H1 (cell line): ENCODE data around the gene MARCHF10. TPM values are rescaled to one million over a fixed set of nuclear protein-coding genes. Genes with fewer than 3 reads are reported as not detected.

Source experiments
- CEBPB ChIP-seq: IDR thresholded peaks from 2 replicates; pipeline ENCODE4 v1.6.1; 2012; ENCODE audit warnings: low read depth, low read length
- GABPA ChIP-seq: IDR thresholded peaks from 2 replicates; pipeline ENCODE4 v1.6.1; 2011; ENCODE audit warnings: mild to moderate bottlenecking, low read length, moderate library complexity, borderline replicate concordance; ENCODE audit not compliant: insufficient read depth
- JUND ChIP-seq: IDR thresholded peaks from 2 replicates; pipeline ENCODE4 v1.6.1; 2011; ENCODE audit warnings: mild to moderate bottlenecking, improper control_type of control experiment, low read length
- KDM5A ChIP-seq: fragments of 200-600 bp; IDR thresholded peaks from 2 replicates; pipeline ENCODE4 v1.7.1; 2012; ENCODE audit warnings: mild to moderate bottlenecking, low read length, inconsistent platforms, mixed read lengths
- NANOG ChIP-seq: IDR thresholded peaks from 2 replicates; pipeline ENCODE4 v1.6.1; 2011; ENCODE audit warnings: low read length, low read depth, mild to moderate bottlenecking, inconsistent platforms; ENCODE audit not compliant: insufficient read depth, poor library complexity, severe bottlenecking
- polyA plus RNA-seq, 7 experiments: library from polyadenylated mRNA; depleted of rRNA in 3 of 7; stranded (reverse) in 5 of 7; unstranded in 2 of 7; fragments of >200 nt in 5 of 7; fragments of 200-250 nt in 2 of 7; gene quantifications; 1 replicate in 5 of 7; 2 replicates in 1 of 7; 4 replicates in 1 of 7; pipeline versions ENCODE4 v1.2.1 to v1.2.3, GENCODE V29; 2011 to 2013; ENCODE audit warnings: missing spikeins in 2 of 7, mixed read lengths in 2 of 7
- total RNA-seq: library from RNA; stranded (reverse); fragmentation: NEBNext Ultra II Directional; extraction: Animal tissue kit (Norgen Biotek cat#: 25700); gene quantifications from 2 replicates; pipeline ENCODE4 v1.2.1, GENCODE V29; 2021

Gene MARCHF10
- total and polyA plus RNA-seq, 2 of the 8 experiments (the other 6 are each of a cell fraction or from before 2014, with no cell fraction given), result 0.48 to 0.73 TPM

DNA sequence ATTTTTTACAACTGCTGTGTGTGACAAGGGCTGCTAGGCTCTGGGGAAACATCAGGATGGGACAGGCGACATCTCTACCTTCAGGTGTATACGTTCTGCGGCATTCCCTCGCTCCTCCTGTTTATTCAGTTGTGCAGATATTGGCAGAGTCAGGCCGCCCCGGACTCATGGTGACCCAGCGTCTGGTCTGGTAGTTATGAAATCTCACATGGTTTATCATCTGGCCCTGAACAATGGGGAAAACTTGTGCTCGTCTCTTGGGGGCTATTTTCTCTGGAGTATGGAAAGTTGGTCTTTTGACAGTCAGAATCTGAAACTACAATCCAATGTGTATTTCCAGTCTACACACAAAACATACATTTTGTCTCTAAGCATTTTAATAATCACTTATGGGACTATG is 3.3 kb downstream of the MARCHF10 start (continued):
- TF ChIP-seq NANOG (no peak), KDM5A (no peak), JUND (no peak), CEBPB (no peak), GABPA (no peak)
